B cell (primary cell): ENCODE measurements around the gene LONP2.

Experiments
- EZH2 ChIP-seq: IDR thresholded peaks from 2 replicates; pipeline ENCODE4 v1.6.1; 2012; ENCODE audit warnings: borderline replicate concordance, low read depth, mild to moderate bottlenecking, moderate library complexity, low read length; ENCODE audit not compliant: insufficient read depth, poor library complexity, severe bottlenecking
- TF ChIP-seq, protein P1 (sequence below): fragments of 200-600 bp; IDR thresholded peaks from one replicate; pipeline ENCODE4 v1.8.0; 2022; ENCODE audit warnings: antibody characterized with exemption, mild to moderate bottlenecking

- TF ChIP-seq, protein P1, sequence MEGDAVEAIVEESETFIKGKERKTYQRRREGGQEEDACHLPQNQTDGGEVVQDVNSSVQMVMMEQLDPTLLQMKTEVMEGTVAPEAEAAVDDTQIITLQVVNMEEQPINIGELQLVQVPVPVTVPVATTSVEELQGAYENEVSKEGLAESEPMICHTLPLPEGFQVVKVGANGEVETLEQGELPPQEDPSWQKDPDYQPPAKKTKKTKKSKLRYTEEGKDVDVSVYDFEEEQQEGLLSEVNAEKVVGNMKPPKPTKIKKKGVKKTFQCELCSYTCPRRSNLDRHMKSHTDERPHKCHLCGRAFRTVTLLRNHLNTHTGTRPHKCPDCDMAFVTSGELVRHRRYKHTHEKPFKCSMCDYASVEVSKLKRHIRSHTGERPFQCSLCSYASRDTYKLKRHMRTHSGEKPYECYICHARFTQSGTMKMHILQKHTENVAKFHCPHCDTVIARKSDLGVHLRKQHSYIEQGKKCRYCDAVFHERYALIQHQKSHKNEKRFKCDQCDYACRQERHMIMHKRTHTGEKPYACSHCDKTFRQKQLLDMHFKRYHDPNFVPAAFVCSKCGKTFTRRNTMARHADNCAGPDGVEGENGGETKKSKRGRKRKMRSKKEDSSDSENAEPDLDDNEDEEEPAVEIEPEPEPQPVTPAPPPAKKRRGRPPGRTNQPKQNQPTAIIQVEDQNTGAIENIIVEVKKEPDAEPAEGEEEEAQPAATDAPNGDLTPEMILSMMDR = no peak
- TF ChIP-seq EZH2 = no peak
Observed at GRCh38 chr16:48236286-48236685, 7.8 kb upstream of the LONP2 start.
